Activated CD8-positive, alpha-beta memory T cell treated with anti-CD3 and anti-CD28 coated beads, Interleukin-2, amount 50 U/mL, for 24 hours (primary cell): ENCODE measurements around the gene ZSCAN18.

Source experiments
- DNase-seq: peaks from one replicate; pipeline ENCODE4 v3.0.0-alpha.2; 2020; ENCODE audit errors: extremely low read depth

Gene ZSCAN18

DNA sequence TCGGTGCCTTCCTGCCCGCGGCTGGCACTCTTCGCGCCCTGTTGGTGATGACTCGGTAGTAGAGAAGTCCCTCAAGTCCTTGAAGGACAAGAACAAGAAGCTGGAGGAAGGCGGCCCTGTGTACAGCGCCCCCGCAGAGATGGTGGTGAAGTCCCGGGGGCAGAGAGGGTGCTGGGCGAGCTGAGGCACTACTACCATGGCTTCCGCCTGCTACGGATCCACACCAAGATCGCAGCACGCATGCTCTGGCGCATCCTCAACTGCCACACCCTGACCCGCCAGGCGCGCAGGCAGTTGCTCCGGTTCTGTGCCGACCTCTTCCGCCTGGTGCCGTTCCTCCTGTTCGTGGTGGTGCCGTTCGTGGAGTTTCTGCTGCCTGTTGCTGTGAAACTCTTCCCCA is 53.1 kb downstream of the ZSCAN18 start:
- no peak for DNase-seq

DNA sequence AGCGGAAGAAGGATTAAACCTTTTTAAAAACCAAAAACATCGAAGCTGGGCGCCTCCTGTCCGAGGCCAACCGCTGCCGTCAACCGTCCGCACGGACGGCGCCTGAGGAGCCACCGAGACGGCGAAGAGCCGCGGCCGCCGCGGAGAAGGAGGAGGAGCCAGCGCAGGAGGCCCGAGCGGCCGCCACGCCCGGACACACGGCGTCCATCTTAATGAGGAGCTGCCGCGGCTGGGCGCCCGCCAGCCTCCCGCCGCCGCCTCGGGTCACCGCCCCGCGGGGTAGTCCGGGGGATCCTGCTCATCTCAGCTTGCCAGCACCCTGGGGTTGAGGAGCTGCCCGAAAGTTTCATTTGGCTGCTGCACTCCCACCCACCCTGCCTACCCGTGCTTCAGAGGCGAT is 53.6 kb downstream of the ZSCAN18 start:
- DNase-seq, result no peak

DNA sequence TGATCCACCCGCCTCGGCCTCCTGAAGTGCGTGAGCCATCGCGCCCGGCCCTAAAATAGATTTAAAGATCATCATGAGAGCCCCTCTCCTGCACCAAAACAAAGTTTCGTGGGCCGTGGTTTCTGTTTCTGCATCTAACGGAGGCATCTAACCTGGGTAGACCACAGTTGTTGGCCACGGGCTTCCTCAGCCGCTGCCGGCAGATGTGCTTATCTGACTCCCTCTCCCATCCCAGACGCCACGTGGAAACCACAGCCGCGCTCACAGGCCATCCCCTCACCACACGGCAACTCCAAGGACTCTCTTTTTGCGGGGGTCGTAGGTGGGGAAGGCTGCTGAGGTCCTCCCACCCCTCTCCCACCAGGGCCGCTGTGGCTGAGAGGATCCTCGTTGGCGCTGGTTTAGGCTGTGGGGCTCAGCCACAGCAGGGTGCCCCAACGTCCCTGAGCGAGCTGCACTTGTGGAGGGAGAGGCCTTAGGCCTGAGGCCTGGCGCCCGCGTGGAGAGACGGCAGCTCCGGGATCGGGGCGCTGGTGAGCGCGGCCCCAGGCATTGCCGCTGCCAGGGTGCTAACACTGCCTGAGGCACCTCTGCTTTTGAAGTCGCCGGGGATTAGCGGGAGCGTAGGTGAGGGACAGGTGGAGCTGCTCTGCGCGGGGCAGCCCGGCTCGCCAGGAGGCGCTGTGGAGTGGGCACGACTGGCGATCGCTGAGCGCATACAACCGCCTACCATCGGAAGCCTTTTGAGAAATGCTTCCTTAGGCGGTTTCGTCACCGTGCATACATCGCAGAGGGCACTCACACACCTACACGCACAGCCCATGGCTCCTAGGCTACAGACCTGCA is 55.3 kb downstream of the ZSCAN18 start:
- DNase-seq, result no peak

DNA sequence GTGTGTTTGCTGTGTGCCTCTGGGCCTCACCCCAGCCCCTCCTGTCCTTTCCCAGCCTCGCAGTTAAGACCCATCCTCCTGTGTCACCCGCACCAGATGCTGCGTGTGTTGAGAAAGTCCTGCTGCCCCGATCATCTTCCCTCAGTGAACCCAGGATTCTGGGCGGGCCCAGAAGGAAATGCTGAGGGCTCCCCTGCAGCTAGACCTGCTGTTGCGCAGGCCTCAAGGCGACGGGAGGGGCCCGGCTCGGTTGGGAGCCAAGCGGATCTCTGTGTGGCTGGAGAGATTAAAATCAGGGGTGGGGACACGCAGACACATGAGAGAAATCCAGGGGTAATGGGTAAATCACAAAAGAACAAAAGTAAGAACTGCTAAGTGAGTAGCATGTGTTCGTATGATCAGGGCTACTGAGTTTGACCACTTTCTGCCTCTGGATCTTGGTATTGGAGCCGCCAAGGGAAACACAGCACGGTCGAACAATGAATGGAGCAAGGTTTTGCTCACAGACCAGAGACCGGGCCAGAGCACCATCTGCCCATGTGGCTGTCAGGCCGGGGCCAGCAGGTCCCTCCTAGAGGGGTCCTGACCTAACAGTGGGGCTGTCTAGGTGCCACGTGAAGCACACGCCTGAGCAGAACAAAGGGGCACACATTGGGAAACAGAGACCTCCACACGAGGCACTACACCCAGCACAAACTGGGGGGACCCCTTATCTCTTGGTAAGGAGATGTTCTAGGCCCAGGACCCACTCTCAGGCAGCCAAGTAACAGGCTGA is 57.1 kb downstream of the ZSCAN18 start:
- no peak for DNase-seq

DNA sequence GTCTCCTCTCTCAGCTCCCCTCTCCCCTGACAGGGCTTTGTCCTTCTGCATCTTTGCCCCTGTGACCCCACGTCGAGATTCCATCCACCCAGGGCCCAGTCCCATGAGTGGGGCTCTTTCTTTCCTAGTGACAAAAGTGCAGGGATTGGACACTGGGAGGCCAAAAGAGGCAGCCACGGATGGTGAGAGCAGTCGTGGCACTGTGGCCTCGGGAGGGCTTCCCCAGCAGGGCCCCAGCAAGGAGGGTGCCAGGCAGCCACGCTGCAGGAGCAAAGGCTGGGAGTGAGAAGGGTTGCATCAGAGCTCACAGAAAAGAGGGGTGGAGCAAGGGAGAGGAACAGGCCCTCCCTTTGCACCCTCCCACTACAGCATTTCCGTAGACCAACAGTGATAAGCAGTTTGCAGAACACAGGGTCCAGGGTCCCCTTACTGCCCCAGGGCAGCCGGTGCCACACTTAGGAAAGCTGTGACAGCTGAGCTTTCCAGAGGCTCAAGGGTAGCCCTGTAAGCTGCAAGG is 59.3 kb downstream of the ZSCAN18 start:
- no peak for DNase-seq

DNA sequence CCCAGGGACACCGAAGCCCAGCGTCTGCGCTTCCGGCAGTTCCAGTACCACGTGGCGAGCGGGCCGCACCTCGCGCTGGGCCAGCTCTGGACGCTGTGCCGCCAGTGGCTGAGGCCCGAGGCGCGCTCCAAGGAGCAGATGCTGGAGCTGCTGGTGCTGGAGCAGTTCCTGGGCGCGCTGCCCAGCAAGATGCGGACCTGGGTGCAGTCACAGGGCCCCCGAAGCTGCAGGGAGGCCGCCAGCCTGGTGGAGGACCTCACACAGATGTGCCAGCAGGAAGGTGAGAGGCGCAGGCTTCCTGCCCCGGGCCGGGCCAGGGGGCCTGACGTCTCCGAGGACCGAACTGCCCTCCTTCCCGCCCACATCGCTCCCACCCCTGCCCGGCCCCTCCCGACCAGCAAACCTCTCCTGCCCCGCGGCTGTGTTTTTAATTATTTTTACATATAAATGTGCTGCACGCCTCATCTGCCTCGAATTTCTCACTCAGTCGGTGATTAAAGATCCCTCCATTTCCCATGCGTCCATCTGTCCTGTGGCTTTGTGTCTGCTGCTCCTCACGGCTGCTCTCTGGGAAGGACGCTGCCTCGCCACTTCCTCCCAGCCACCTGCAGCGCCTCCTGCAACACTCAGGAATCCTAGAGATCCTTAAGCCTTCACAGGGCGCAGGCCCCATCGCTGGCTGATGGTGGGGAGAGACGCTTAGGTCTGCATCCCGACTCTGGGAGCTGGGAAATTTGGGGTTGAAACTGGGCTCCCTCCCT is 59.9 kb downstream of the ZSCAN18 start:
- no peak for DNase-seq

DNA sequence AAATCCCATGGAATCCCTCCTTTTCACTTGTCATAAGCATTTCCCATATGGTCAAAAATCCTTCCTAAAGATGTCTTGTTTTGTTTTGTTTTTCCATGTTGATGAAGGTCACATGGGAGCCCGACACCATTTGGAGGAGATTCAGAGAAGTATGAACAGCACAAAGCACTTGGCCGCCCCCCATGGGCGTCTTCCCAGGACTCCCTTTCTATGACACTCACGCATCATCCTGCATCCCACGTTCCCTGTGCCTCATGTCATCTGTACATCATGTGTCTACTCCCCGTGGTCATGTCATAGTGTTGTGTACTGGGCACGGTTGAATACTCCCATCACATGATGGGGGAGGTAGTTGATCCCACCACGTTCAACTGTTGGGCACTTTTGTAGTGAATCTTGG is 62.2 kb downstream of the ZSCAN18 start:
- DNase-seq, result no peak

DNA sequence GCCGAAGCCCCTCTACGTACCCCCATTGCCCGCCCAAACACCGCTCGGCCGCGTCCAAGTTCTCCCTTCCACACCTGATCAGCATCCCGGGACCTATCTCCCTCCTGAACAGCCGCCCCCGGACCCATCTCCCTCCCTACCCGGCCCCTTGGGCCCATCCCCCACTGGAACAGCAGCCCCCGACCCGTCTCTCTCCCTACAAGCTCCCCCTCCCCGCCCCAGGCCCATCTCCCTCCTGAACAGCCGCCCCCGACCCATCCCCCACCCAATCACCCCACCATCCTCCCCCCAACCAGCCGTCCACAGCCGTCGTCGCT is 63.6 kb downstream of the ZSCAN18 start:
- no peak for DNase-seq
